ENCODE results near the gene HSPH1.
"Not testable (repeated sequence)": the region's sequence is repeated elsewhere in the genome, so short reads cannot be mapped to it uniquely, and the experiment has no call there.

Gene HSPH1

GRCh38 chr13:31161557-31162150, at the start of gene HSPH1:
HSPH1 (minus strand) TSS chr13:31161904; CDS start chr13:31161582, 322 bp downstream.
- DNase-seq, result peak; percentile 97

DNA sequence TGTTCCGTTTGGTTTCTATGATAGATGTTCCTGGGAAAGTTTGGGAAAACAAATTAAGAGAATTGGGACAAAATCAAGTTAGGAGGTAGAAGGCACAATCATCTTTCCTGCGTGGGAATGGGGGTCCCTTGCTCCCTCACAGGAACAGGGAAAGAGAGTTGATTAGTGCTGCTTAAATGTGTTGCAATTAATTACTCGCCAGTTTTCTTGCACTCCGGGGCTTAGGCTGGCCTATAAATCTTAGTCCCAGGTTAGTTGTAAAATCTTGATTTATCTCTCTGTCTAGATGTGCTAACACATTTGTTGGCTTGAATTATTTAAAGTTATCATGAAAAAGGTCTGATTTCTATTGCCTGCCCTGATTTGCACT, 48.1 kb upstream of the HSPH1 start:
- DNase-seq, result no peak

- DNase-seq, result peak; percentile 20
These were observed 47.6 kb upstream of the HSPH1 start for GRCh38 chr13:31209172-31209840.

DNA sequence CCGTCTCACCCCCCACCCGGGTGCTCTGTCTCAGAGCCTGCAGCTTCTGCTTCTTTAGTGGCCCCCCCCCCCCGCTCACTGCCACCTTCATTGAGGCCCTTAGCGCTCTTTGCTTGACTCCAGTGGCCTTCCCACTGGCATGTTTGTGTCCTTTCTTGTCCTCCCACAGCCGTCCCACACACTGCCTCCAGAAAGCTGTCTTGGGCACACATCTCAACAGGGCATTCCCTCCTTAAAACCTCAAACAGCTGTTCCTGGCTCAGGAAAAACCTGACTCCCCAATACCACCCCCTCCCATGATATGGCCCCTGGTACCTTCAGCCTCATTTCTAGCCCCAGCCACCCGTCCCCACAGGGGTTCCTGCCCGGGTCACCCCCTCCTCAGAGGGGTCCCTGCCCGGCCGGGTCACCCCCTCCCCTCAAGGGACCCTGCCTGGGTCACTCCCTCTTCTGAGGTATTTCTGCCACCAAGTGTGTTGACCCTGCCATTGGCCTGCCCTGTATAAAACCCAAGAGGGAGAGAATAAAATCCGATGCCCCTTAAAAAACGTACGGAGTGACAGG, 46.9 kb upstream of the HSPH1 start:
- DNase-seq, result no peak

DNA sequence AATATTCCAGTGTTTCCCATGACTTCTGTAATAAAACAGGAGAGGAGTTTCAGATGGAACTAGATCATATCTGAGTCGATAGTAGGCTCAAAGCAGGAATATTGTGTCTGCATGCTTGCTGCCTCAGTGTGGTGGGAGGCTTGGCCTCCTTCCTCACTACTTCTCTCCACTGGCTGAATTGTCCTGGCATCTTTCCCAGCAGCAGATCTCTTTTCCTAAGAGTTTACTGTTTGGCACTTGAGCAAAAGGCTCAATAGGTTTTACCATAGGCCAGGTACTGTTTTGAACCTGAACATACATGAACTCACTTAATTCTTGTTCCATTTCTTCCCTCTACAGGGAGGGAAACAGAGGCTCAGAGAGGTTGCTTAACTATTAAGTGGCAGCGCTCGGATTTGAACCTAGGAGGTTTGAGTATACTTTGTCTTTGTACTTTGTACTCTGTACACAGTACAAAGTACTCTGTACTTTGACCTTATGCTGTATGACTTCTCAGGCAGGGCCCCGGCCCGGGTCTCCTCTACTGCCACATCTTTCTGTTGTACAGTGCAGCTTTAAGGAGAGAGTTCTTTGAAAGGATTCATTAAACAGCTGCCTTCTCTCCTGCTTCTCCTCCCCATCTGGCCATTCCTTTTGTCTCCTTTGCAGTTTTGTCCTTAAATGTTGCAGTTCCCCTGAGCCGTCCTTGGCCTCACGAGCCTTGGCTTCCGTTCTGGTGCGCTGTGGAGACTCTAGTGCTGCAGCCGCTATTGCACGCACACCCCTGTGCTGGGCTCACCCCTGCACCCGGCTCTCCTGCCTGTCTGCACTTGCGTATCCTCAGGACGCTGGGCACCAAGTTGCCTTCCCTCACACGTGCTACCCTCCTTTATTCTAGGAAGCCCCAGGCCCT, 46.2 kb upstream of the HSPH1 start:
- DNase-seq, result no peak

- no peak for DNase-seq
These were observed 42.9 kb upstream of the HSPH1 start for GRCh38 chr13:31204592-31204991.

DNA sequence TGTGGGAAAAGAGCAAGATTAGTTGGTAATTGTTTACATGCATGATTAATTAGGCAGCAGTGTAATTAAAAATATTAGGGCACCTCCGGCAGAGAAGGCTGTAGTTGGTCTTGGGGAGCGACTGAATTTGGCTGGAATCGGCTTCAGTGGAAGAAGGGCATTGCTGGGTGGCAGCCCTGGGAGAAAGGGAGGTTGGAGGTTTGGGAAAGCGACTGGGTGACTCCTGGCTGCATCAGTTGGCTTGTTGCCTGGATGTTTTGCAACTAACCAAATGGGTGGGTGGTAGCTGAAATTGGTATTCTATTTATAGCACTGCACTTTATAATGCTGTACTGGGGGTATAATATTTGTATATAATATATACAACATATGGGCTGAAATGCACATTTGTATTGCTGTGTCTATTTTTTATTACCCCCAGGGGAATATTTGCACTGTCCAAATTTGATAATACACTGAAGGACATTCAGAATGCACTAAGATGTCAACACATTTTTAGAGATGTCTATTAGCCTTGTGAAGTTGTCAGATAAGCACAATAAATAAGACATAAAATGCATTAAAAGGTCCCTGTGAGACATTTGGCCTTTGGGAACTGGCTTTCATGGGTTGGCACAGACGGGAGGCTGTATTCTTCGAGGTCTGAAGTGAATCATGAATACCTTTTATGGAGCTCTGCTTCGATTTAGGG, 39.8 kb upstream of the HSPH1 start:
- DNase-seq, result no peak

DNA sequence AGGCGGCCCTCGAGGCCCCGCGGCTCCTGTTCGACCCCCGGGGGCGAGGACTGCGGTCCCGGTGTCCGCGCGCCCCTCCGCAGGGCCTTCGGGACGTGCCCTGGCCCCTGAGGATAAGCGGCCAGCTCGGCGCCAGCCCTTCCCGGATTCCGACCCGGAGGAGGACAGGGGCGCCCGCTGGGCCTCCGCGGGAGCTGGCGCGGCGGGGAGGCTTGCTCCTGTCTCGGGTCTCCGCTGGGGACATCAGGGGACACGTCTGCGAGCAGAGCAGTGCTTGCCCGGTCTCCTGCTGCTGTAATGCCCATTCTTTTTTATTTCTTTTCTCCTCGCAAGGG, 38.9 kb upstream of the HSPH1 start:
- DNase-seq, result peak; percentile 39

GRCh38 chr13:31199849-31200636, 38.3 kb upstream of the HSPH1 start, which contains the start of gene B3GLCT:
B3GLCT (plus strand) TSS chr13:31199975; CDS start chr13:31200085, 110 bp downstream.
- DNase-seq, result peak; percentile 81

DNA sequence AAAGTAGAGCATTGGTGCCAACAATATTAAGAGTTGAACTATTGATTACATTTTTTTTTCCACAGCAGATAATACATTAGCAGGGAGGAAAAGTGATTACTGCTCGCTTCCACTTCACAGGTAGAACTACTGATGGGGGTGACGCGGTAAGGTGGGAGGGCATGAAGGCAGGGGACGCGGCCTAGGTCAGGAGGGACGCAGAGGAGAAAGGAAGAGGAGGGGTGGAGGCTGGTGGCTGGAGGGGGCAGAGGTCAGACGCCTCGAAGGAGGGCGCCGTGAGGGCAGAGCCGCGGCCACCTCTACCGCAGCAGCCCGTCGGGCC, 37.8 kb upstream of the HSPH1 start:
- DNase-seq, result no peak

DNA sequence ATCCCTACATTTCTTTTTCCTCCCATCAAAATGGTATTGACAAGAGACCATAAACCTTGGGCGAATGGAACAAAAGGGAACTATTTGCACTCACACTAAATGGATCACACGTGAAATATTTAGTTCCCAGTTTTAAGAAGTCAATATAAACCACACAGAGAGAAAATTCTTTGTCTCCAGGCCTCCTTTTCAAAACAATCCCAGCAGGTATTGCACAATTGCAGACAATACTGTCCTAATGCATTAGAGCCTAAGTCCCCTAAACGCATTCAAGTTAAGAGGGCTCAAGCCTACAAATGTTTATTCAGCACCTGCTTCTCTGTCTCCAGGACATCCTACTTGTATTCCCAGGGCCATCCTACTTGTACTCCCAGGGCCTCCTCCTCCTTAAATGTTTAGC, 36.8 kb upstream of the HSPH1 start:
- no peak for DNase-seq

GRCh38 chr13:31196992-31197391, 35.3 kb upstream of the HSPH1 start:
- DNase-seq, result no peak

GRCh38 chr13:31195616-31196015, 33.9 kb upstream of the HSPH1 start:
- no peak for DNase-seq

DNA sequence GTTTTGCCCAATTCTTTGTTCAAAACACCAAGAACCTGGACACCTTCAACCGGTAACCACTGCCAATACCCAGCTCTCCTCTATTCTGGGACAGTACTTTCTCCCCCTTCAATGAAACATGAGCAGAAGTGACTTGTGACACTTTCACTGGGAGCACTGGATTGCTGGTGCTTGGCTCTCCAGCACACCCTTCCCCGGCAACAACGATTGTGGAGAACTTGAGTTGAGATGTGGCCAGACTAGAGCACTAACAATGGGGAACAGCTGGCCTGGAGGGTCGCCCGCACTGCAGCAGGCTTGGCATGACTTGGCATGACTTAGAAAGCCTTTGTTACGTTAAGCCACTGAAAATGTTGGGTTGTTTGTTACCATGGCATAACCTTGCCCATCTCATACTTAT, 30.6 kb upstream of the HSPH1 start:
- DNase-seq, result no peak

- no peak for DNase-seq
These were observed 30.0 kb upstream of the HSPH1 start for GRCh38 chr13:31191748-31192147.

GRCh38 chr13:31184981-31185645, 23.4 kb upstream of the HSPH1 start:
- no peak for DNase-seq

DNA sequence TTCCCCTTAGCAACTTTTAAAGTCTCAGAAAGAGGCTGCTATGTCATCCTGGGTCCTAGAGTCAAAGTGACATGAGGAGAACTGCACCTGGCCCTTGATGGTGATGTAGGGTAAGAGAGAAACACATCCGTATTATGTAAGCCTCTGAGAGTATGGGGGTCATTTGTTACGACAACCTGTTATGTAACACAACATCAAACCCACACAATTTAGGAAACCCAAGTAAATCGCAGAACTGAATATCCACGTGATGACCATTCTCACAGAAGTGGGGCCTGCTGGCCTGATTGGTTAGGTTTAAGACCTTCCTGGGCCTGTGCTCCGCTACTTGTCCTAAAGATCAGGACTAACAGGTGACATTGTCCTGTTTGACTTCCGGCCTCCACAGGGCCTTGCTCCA, 22.7 kb upstream of the HSPH1 start:
- no peak for DNase-seq

DNA sequence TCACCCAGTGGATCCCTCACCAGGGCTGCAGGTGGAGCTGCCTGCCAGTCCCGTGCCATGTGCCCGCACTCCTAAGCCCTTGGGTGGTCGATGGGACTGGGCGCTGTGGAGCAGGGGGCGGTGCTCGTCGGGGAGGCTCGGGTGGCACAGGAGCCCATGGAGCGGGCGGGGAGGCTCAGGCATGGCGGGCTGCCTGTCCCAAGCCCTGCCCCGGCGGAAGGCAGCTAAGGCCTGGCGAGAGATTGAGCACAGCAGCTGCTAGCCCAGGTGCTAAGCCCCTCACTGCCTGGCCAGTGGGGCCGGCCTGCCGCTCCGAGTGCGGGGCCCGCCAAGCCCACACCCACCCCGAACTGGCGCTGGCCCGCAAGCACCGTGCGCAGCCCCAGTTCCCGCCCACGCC, 21.3 kb upstream of the HSPH1 start:
- no peak for DNase-seq

DNA sequence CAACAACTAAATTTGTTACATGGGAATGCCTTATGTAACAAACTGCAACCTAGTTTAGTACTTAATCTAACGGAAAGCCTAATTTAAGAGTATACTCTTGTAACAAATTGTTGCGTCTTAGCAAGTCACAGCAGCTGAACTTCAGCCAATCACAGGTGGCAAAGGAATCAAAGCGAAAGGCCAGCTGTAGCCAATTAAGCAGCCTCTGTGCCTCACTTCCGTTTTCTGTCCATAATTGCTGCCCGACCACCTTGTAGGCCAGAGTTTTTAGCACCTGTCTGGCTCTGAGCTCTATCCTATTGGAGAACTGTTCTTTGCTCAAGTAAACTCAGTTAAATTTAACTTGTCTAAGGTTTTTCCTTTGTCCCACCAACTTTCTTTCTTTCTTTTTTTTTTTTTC, 18.1 kb upstream of the HSPH1 start:
- DNase-seq, result peak; percentile 33

DNA sequence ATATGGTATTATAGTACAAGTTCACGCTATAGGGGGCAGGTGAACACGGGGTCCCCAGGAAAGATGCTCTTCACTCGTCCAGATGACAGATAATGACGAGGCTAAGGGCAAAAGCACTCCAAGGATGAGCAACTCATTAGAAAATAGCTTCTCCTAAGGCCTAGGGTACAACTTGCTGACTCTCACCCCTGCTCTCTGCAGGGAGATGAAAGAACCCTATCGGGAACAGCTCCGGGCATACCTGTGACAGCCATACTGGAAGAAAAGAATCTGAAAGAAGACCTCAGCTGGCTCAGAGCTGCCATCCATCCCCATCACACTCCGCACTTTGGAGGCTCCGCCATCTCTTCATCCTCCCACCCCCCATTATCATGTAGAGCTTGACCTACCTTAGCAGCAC, 17.5 kb upstream of the HSPH1 start:
- DNase-seq, result no peak

- DNase-seq, result not testable (repeated sequence)
These were observed 16.2 kb upstream of the HSPH1 start for GRCh38 chr13:31177813-31178495.

Data from RPMI8226 (cell line).